Trophoblast cell (in vitro differentiated cells and primary cell): ENCODE results near the gene DHX29.
"Not testable (repeated sequence)": the region's sequence is repeated elsewhere in the genome, so short reads cannot be mapped to it uniquely, and the experiment has no call there.

Experiments used
- DNase-seq, 2 donors: peaks; one replicate each; pipeline ENCODE4 v3.0.0-alpha.2; 2016
- H2AFZ ChIP-seq: 2 replicates; pipeline ENCODE4 v1.6.1; 2013; ENCODE audit warnings: low read length, moderate library complexity, mild to moderate bottlenecking; ENCODE audit not compliant: insufficient read depth, poor library complexity
- H2AK5ac ChIP-seq: 2 replicates; pipeline ENCODE4 v1.6.1; 2013; ENCODE audit warnings: mild to moderate bottlenecking, low read length
- H2BK120ac ChIP-seq: 2 replicates; pipeline ENCODE4 v1.6.1; 2013; ENCODE audit warnings: low read length, mild to moderate bottlenecking, moderate library complexity; ENCODE audit not compliant: insufficient read depth, poor library complexity
- H2BK12ac ChIP-seq: 2 replicates; pipeline ENCODE4 v1.6.1; 2013; ENCODE audit warnings: mild to moderate bottlenecking, low read length, moderate library complexity
- H2BK5ac ChIP-seq: 2 replicates; pipeline ENCODE4 v1.6.1; 2013; ENCODE audit warnings: low read length, low read depth, moderate library complexity, mild to moderate bottlenecking; ENCODE audit not compliant: poor library complexity
- H3K14ac ChIP-seq: 2 replicates; pipeline ENCODE4 v1.6.1; 2013; ENCODE audit warnings: mild to moderate bottlenecking, low read length
- H3K18ac ChIP-seq: 2 replicates; pipeline ENCODE4 v1.6.1; 2013; ENCODE audit warnings: mild to moderate bottlenecking, low read length
- H3K23ac ChIP-seq: 2 replicates; pipeline ENCODE4 v1.6.1; 2013; ENCODE audit warnings: low read length
- H3K27ac ChIP-seq: 2 replicates; pipeline ENCODE4 v1.5.1; 2013; ENCODE audit warnings: low read depth, mild to moderate bottlenecking, inconsistent platforms, low read length, moderate library complexity
- H3K27me3 ChIP-seq: 2 replicates; pipeline ENCODE4 v1.6.1; 2013; ENCODE audit warnings: inconsistent platforms, mild to moderate bottlenecking, low read length, moderate library complexity; ENCODE audit not compliant: insufficient read depth
- H3K36me3 ChIP-seq, 2 experiments: 1 replicate in 1 of 2; 2 replicates in 1 of 2; pipeline ENCODE4 v1.6.1; 2013; ENCODE audit warnings: low read length in 2 of 2, mild to moderate bottlenecking in 2 of 2, moderate library complexity in 1 of 2; ENCODE audit not compliant: insufficient read depth in 2 of 2, control insufficient read depth in 1 of 2
- H3K4ac ChIP-seq: 2 replicates; pipeline ENCODE4 v1.6.1; 2013; ENCODE audit warnings: low read depth, mild to moderate bottlenecking, low read length, moderate library complexity
- H3K4me1 ChIP-seq, 2 experiments: 1 replicate in 1 of 2; 2 replicates in 1 of 2; pipeline ENCODE4 v1.6.1; 2013; ENCODE audit warnings: low read length in 2 of 2, mild to moderate bottlenecking in 2 of 2, moderate library complexity in 1 of 2; ENCODE audit not compliant: insufficient read depth in 2 of 2, control insufficient read depth in 1 of 2
- H3K4me2 ChIP-seq: 2 replicates; pipeline ENCODE4 v1.6.1; 2013; ENCODE audit warnings: inconsistent platforms, mild to moderate bottlenecking, low read length, moderate library complexity
- H3K4me3 ChIP-seq: 2 replicates; pipeline ENCODE4 v1.5.1; 2013; ENCODE audit warnings: mild to moderate bottlenecking, low read depth, low read length, inconsistent platforms
- H3K79me1 ChIP-seq: one replicate; pipeline ENCODE4 v1.6.1; 2013; ENCODE audit warnings: low read length
- H3K79me2 ChIP-seq: 2 replicates; pipeline ENCODE4 v1.6.1; 2013; ENCODE audit warnings: low read length, mild to moderate bottlenecking; ENCODE audit not compliant: control insufficient read depth, insufficient read depth, poor library complexity
- H3K9ac ChIP-seq: 2 replicates; pipeline ENCODE4 v1.6.1; 2013; ENCODE audit warnings: mild to moderate bottlenecking, low read length
- H3K9me3 ChIP-seq: 2 replicates; pipeline ENCODE4 v1.6.1; 2013; ENCODE audit warnings: low read depth, mild to moderate bottlenecking, control low read depth, inconsistent platforms, low read length; ENCODE audit not compliant: insufficient read depth
- H4K12ac ChIP-seq: 2 replicates; pipeline ENCODE4 v1.6.1; 2013; ENCODE audit warnings: low read depth, mild to moderate bottlenecking, low read length, moderate library complexity
- H4K8ac ChIP-seq: 2 replicates; pipeline ENCODE4 v1.6.1; 2013; ENCODE audit warnings: low read depth, mild to moderate bottlenecking, low read length, moderate library complexity
- H4K91ac ChIP-seq: one replicate; pipeline ENCODE4 v1.6.1; 2013; ENCODE audit warnings: low read depth, mild to moderate bottlenecking, low read length, moderate library complexity
- whole genome bisulfite sequencing: extraction: QIAGEN DNeasy Blood & Tissue Kit; methylation state at CpG from one replicate; pipeline ENCODE4 v1.1.7; 2013; ENCODE audit warnings: missing lambda C conversion rate; ENCODE audit not compliant: insufficient read length, insufficient coverage; ENCODE audit errors: extremely low coverage; 5-methylcytosine and 5-hydroxymethylcytosine counted together

The DHX29 gene

GRCh38 chr5:55318237-55318636 is 10.7 kb upstream of the DHX29 start:
- not testable (repeated sequence) for H2AK5ac ChIP-seq, H3K4me3 ChIP-seq, H3K9me3 ChIP-seq, H3K79me1 ChIP-seq, H3K36me3 ChIP-seq, H3K9ac ChIP-seq, H4K12ac ChIP-seq, H3K27me3 ChIP-seq, H3K4me1 ChIP-seq, H3K4me2 ChIP-seq, H4K8ac ChIP-seq, H4K91ac ChIP-seq, H2AFZ ChIP-seq, H3K23ac ChIP-seq, H2BK5ac ChIP-seq, H3K27ac ChIP-seq, H2BK120ac ChIP-seq, H3K79me2 ChIP-seq, H2BK12ac ChIP-seq, DNase-seq, H3K14ac ChIP-seq, H3K18ac ChIP-seq
- H3K4ac ChIP-seq: peak overlapping the region; percentile 27
- WGBS: no CpG with 5 or more reads among the region's 4 CpGs

DNA sequence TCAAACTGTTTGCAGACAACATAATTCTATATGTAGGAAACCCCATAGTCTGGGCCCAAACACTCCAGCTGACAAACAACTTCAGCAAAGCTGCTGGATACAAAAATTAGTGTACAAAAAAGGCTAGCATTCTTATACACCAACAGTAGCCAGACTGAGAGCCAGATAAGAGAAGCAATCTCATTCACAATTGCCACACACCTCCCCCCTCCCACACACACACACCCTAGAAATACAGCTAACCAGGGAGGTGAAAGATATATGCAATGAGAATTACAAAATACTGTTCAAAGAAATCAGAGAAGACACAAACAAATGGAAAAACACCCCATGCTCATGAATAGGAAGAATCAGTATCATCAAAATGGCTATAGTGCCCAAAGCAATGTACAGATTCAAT is 9.3 kb upstream of the DHX29 start:
- H3K4me2 ChIP-seq: no peak overlapping the region
- no peak overlapping the region for H4K8ac ChIP-seq
- H3K79me2 ChIP-seq: peaks cover 2% of the 10 kb centered on the region
- H3K4me1 ChIP-seq: peaks cover 0 to 6% of the 10 kb centered on the region in 2 experiments
- H3K9me3 ChIP-seq: no peaks in the 10 kb centered on the region
- no peak overlapping the region for H2AK5ac ChIP-seq
- H2BK5ac ChIP-seq: no peak overlapping the region
- H3K4me3 ChIP-seq: no peak overlapping the region
- H3K4ac ChIP-seq: no peak overlapping the region
- H4K12ac ChIP-seq: no peak overlapping the region
- peaks cover 0 to 3% of the 10 kb centered on the region in 2 experiments for H3K36me3 ChIP-seq
- no peaks in the 10 kb centered on the region for H3K27me3 ChIP-seq
- no peaks in the 10 kb centered on the region for H3K79me1 ChIP-seq
- no peak overlapping the region for H3K27ac ChIP-seq
- H3K18ac ChIP-seq: no peak overlapping the region
- H2AFZ ChIP-seq: no peak overlapping the region
- no peak overlapping the region for H2BK12ac ChIP-seq
- H2BK120ac ChIP-seq: no peak overlapping the region
- no peak overlapping the region for H4K91ac ChIP-seq
- no peak overlapping the region for H3K14ac ChIP-seq
- H3K23ac ChIP-seq: no peak overlapping the region
- DNase-seq: no peak
- no peak overlapping the region for H3K9ac ChIP-seq

GRCh38 chr5:55316289-55316688 is 8.8 kb upstream of the DHX29 start:
- H3K4ac ChIP-seq: no peak overlapping the region
- H3K9me3 ChIP-seq: no peaks in the 10 kb centered on the region
- H3K18ac ChIP-seq: no peak overlapping the region
- H3K36me3 ChIP-seq: no peaks in the 10 kb centered on the region
- peaks cover 0 to 6% of the 10 kb centered on the region in 2 experiments for H3K4me1 ChIP-seq
- no peak overlapping the region for H2AFZ ChIP-seq
- H3K4me2 ChIP-seq: no peak overlapping the region
- H4K12ac ChIP-seq: no peak overlapping the region
- no peak overlapping the region for H3K4me3 ChIP-seq
- H3K27ac ChIP-seq: no peak overlapping the region
- H4K91ac ChIP-seq: no peak overlapping the region
- H3K79me1 ChIP-seq: no peaks in the 10 kb centered on the region
- no peak overlapping the region for H4K8ac ChIP-seq
- H2BK120ac ChIP-seq: no peak overlapping the region
- no peaks in the 10 kb centered on the region for H3K27me3 ChIP-seq
- H3K23ac ChIP-seq: no peak overlapping the region
- H2BK5ac ChIP-seq: no peak overlapping the region
- WGBS: no CpG with 5 or more reads among the region's 2 CpGs
- no peak overlapping the region for H3K14ac ChIP-seq
- H2AK5ac ChIP-seq: no peak overlapping the region
- no peak for DNase-seq
- H3K9ac ChIP-seq: no peak overlapping the region
- H3K79me2 ChIP-seq: peaks cover 2% of the 10 kb centered on the region
- no peak overlapping the region for H2BK12ac ChIP-seq

- H3K18ac ChIP-seq: no peak overlapping the region
- no peaks in the 10 kb centered on the region for H3K36me3 ChIP-seq
- peaks cover 6% of the 10 kb centered on the region for H3K79me2 ChIP-seq
- no peak overlapping the region for H2BK120ac ChIP-seq
- H4K91ac ChIP-seq: no peak overlapping the region
- no peaks in the 10 kb centered on the region for H3K9me3 ChIP-seq
- H3K23ac ChIP-seq: no peak overlapping the region
- no peak overlapping the region for H2BK12ac ChIP-seq
- DNase-seq: no peak
- H3K4me3 ChIP-seq: no peak overlapping the region
- peak overlapping the region; percentile 47 for H3K4ac ChIP-seq
- no peak overlapping the region for H4K8ac ChIP-seq
- H2BK5ac ChIP-seq: no peak overlapping the region
- H3K27ac ChIP-seq: no peak overlapping the region
- no peak overlapping the region for H2AK5ac ChIP-seq
- H2AFZ ChIP-seq: no peak overlapping the region
- no peak overlapping the region for H3K9ac ChIP-seq
- H3K27me3 ChIP-seq: no peaks in the 10 kb centered on the region
- H3K4me2 ChIP-seq: no peak overlapping the region
- no CpG with 5 or more reads among the region's 5 CpGs for WGBS
- no peak overlapping the region for H3K14ac ChIP-seq
- H3K4me1 ChIP-seq: peaks cover 0 to 6% of the 10 kb centered on the region in 2 experiments
- no peak overlapping the region for H4K12ac ChIP-seq
- H3K79me1 ChIP-seq: no peaks in the 10 kb centered on the region
Observed at GRCh38 chr5:55313870-55314617, 6.5 kb upstream of the DHX29 start.
